SK-N-SH (cell line): ENCODE results near the gene WIZ.

ENCODE experiments used
- FOSL2 ChIP-seq: IDR thresholded peaks from 2 replicates; pipeline ENCODE4 v1.4.0; 2012; ENCODE audit warnings: low read depth, mild to moderate bottlenecking, moderate library complexity, borderline replicate concordance
- MXI1 ChIP-seq: IDR thresholded peaks from 2 replicates; pipeline ENCODE4 v1.6.1; 2012; ENCODE audit warnings: mild to moderate bottlenecking, low read depth, low read length, improper control_type of control experiment
- POLR2AphosphoS5 ChIP-seq: IDR thresholded peaks from 2 replicates; pipeline ENCODE4 v1.6.1; 2012; ENCODE audit warnings: low read depth, low read length
- RFX5 ChIP-seq: IDR thresholded peaks from 2 replicates; pipeline ENCODE4 v1.6.1; 2012; ENCODE audit warnings: mild to moderate bottlenecking, improper control_type of control experiment, low read length
- YY1 ChIP-seq: IDR thresholded peaks from 2 replicates; pipeline ENCODE4 v1.4.0; 2012; ENCODE audit warnings: low read depth, mild to moderate bottlenecking
- TF ChIP-seq, protein P1 (sequence below): fragments of 200-600 bp; sonication (generic); IDR thresholded peaks from 2 replicates; pipeline ENCODE4 v1.6.1; 2017; ENCODE audit warnings: antibody characterized with exemption, mild to moderate bottlenecking, moderate library complexity

DNA sequence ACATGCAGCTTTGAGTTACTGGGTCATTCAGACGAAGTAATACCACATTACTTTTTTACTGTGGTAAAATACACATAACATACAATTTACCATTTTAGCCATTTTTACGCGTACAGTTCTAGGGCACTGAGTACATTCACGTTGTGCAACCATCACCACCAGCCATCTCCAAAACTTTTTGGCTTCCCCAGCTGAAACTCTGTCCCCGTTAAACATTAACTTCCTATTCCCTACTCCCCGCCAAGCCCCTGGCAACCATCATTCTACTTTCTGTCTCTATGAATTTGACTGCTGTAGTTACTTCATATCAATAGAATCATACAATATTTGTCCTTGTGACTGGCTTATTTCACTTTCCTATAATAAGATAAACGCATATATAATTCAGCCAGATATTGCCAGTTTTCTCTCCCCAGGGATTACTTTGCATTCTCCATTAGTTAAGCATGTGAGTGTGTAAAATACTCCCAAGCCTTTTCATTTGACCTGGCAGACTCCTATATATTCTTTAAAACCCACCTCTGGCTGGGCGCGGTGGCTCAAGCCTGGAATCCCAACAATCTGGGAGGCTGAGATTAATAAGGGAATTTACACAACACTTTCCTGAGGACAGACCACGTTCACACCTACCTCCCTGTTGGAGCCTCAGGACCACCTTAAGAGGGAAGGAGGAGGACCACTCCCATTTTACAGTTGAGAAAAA, 48.6 kb upstream of the WIZ start:
- TF ChIP-seq RFX5 (no peak), FOSL2 (no peak), MXI1 (no peak), POLR2AphosphoS5 (no peak), YY1 (no peak)
- TF ChIP-seq, protein P1, sequence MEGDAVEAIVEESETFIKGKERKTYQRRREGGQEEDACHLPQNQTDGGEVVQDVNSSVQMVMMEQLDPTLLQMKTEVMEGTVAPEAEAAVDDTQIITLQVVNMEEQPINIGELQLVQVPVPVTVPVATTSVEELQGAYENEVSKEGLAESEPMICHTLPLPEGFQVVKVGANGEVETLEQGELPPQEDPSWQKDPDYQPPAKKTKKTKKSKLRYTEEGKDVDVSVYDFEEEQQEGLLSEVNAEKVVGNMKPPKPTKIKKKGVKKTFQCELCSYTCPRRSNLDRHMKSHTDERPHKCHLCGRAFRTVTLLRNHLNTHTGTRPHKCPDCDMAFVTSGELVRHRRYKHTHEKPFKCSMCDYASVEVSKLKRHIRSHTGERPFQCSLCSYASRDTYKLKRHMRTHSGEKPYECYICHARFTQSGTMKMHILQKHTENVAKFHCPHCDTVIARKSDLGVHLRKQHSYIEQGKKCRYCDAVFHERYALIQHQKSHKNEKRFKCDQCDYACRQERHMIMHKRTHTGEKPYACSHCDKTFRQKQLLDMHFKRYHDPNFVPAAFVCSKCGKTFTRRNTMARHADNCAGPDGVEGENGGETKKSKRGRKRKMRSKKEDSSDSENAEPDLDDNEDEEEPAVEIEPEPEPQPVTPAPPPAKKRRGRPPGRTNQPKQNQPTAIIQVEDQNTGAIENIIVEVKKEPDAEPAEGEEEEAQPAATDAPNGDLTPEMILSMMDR: no peak
